ENCODE measurements around the gene CDH13.

GRCh38 chr16:82621781-82622180 lies 5.0 kb upstream of the CDH13 start:
- no peak for TF ChIP-seq CTCF (IDR thresholded peaks at IDR 0.05; ENCODE audit: insufficient read depth, low read length)
- no peak for TF ChIP-seq POLR2AphosphoS5 (IDR thresholded peaks at IDR 0.05; ENCODE audit: low read depth)
